ENCODE results near the gene TSHZ1.

The TSHZ1 gene

GRCh38 chr18:75229437-75229836, 18.8 kb downstream of the TSHZ1 start:
- Histone ChIP-seq H3K4me1 (ENCODE audit: insufficient read depth, low read length, severe bottlenecking) (no peaks in the 10 kb centered on the region), H3K79me2 (ENCODE audit: insufficient read depth, low read length) (no peaks in the 10 kb centered on the region), H4K20me1 (ENCODE audit: insufficient read depth, low read length) (no peaks in the 10 kb centered on the region), H2AFZ (ENCODE audit: low read length) (no peak overlapping the region), H3K4me3 (ENCODE audit: low read depth, low read length, poor library complexity, severe bottlenecking) (no peak overlapping the region), H3K9me2 (ENCODE audit: low read depth, low read length) (no peaks in the 10 kb centered on the region), H3K9ac (ENCODE audit: low read length) (no peak overlapping the region), H3K9me3 (ENCODE audit: low read length) (no peaks in the 10 kb centered on the region), H3K36me3 (ENCODE audit: insufficient read depth, low read length) (no peaks in the 10 kb centered on the region), H3K27ac (ENCODE audit: low read depth, low read length, poor library complexity, severe bottlenecking) (no peak overlapping the region), H3F3A (ENCODE audit: insufficient read depth, low read length) (no peaks in the 10 kb centered on the region), H3K4me2 (ENCODE audit: low read length) (no peak overlapping the region), H3K27me3 (ENCODE audit: insufficient read depth, low read length) (no peaks in the 10 kb centered on the region)
- no peak for TF ChIP-seq EZH2 (IDR thresholded peaks at IDR 0.05; ENCODE audit: borderline replicate concordance, low read length)
- TF ChIP-seq CTCF (IDR thresholded peaks at IDR 0.05; ENCODE audit: low read length): no peak

GRCh38 chr18:75230163-75231052, 19.8 kb downstream of the TSHZ1 start:
- Histone ChIP-seq H3K27me3 (ENCODE audit: insufficient read depth, low read length) (no peaks in the 10 kb centered on the region), H3K27ac (ENCODE audit: low read depth, low read length, poor library complexity, severe bottlenecking) (no peak overlapping the region), H3K4me1 (ENCODE audit: insufficient read depth, low read length, severe bottlenecking) (no peaks in the 10 kb centered on the region), H3F3A (ENCODE audit: insufficient read depth, low read length) (no peaks in the 10 kb centered on the region), H3K9ac (ENCODE audit: low read length) (no peak overlapping the region), H3K9me3 (ENCODE audit: low read length) (no peaks in the 10 kb centered on the region), H3K4me3 (ENCODE audit: low read depth, low read length, poor library complexity, severe bottlenecking) (no peak overlapping the region), H4K20me1 (ENCODE audit: insufficient read depth, low read length) (no peaks in the 10 kb centered on the region), H3K79me2 (ENCODE audit: insufficient read depth, low read length) (no peaks in the 10 kb centered on the region), H3K4me2 (ENCODE audit: low read length) (no peak overlapping the region), H2AFZ (ENCODE audit: low read length) (no peak overlapping the region), H3K9me2 (ENCODE audit: low read depth, low read length) (no peaks in the 10 kb centered on the region), H3K36me3 (ENCODE audit: insufficient read depth, low read length) (no peaks in the 10 kb centered on the region)
- TF ChIP-seq CTCF (IDR thresholded peaks at IDR 0.05; ENCODE audit: low read length) (no peak), EZH2 (IDR thresholded peaks at IDR 0.05; ENCODE audit: borderline replicate concordance, low read length) (no peak)

GRCh38 chr18:75231053-75231406, 20.4 kb downstream of the TSHZ1 start:
- H3K27ac ChIP-seq (ENCODE audit: low read depth, low read length, poor library complexity, severe bottlenecking): no peak overlapping the region
- H3K4me3 ChIP-seq (ENCODE audit: low read depth, low read length, poor library complexity, severe bottlenecking): no peak overlapping the region
- H3K79me2 ChIP-seq (ENCODE audit: insufficient read depth, low read length): no peaks in the 10 kb centered on the region
- H3K27me3 ChIP-seq (ENCODE audit: insufficient read depth, low read length): no peaks in the 10 kb centered on the region
- no peaks in the 10 kb centered on the region for H3K9me2 ChIP-seq (ENCODE audit: low read depth, low read length)
- TF ChIP-seq CTCF (IDR thresholded peaks at IDR 0.05; ENCODE audit: low read length) (no peak), EZH2 (IDR thresholded peaks at IDR 0.05; ENCODE audit: borderline replicate concordance, low read length) (no peak)
- no peaks in the 10 kb centered on the region for H3K4me1 ChIP-seq (ENCODE audit: insufficient read depth, low read length, severe bottlenecking)
- H3K9ac ChIP-seq (ENCODE audit: low read length): no peak overlapping the region
- no peaks in the 10 kb centered on the region for H4K20me1 ChIP-seq (ENCODE audit: insufficient read depth, low read length)
- H2AFZ ChIP-seq (ENCODE audit: low read length): no peak overlapping the region
- H3K36me3 ChIP-seq (ENCODE audit: insufficient read depth, low read length): no peaks in the 10 kb centered on the region
- H3F3A ChIP-seq (ENCODE audit: insufficient read depth, low read length): no peaks in the 10 kb centered on the region
- H3K9me3 ChIP-seq (ENCODE audit: low read length): no peaks in the 10 kb centered on the region
- H3K4me2 ChIP-seq (ENCODE audit: low read length): no peak overlapping the region
